PC-3 (cell line): ENCODE data around the gene CHD9. TPM values are rescaled to one million over a fixed set of nuclear protein-coding genes. Genes with fewer than 3 reads are reported as not detected.

Experiments
- ATAC-seq: fragments of 200-7000 bp; cut with Tn5 transposase; 2 replicates; pipeline ENCODE4 v1.9.1; 2020; ENCODE audit warnings: mild to moderate bottlenecking, moderate library complexity
- BruUV-seq: library from RNA; stranded (reverse); fragments of 400-500 nt; replicated peaks from 2 replicates; lab custom pipeline; 2021; lab: Mats Ljungman, UMichigan
- CTCF ChIA-PET: fragments of 300-600 bp; sonication (Branson Sonifier 250); formaldehyde crosslinking; loops from one replicate; lab custom pipeline; 2022; ENCODE audit warnings: antibody characterized with exemption; lab: Charles Lee
- POLR2A ChIA-PET: fragments of 300-600 bp; sonication (Branson Sonifier 250); formaldehyde crosslinking; loops from one replicate; lab custom pipeline; 2022; ENCODE audit warnings: antibody characterized with exemption; ENCODE audit not compliant: unreplicated experiment; lab: Charles Lee
- DNase-seq: peaks from one replicate; pipeline ENCODE4 v3.0.0-alpha.2; 2015
- H2AFZ ChIP-seq: fragments of 300-600 bp; sonication (generic); 2 replicates; pipeline ENCODE4 v1.6.0; 2016; ENCODE audit warnings: antibody characterized with exemption, low read length
- H3F3A ChIP-seq: fragments of 300-600 bp; sonication (generic); one replicate; pipeline ENCODE4 v1.6.0; 2017; ENCODE audit warnings: antibody characterized with exemption, low read length, control low read depth, mild to moderate bottlenecking; ENCODE audit not compliant: unreplicated experiment
- H3K27ac ChIP-seq: fragments of 300-600 bp; sonication (generic); 2 replicates; pipeline ENCODE4 v1.5.1; 2016; ENCODE audit warnings: mild to moderate bottlenecking, low read length
- H3K27me3 ChIP-seq: fragments of 300-600 bp; sonication (generic); 2 replicates; pipeline ENCODE4 v1.6.1; 2016; ENCODE audit warnings: low read length, mixed read lengths
- H3K36me3 ChIP-seq: fragments of 300-600 bp; sonication (generic); 2 replicates; pipeline ENCODE4 v1.6.1; 2016; ENCODE audit warnings: low read depth, mixed run types, low read length, mixed read lengths
- H3K4me1 ChIP-seq: fragments of 300-600 bp; sonication (generic); 2 replicates; pipeline ENCODE4 v1.5.1; 2016; ENCODE audit warnings: low read length; ENCODE audit not compliant: insufficient read depth
- H3K4me2 ChIP-seq: fragments of 300-600 bp; sonication (generic); 2 replicates; pipeline ENCODE4 v1.6.0; 2016; ENCODE audit warnings: low read length
- H3K4me3 ChIP-seq: fragments of 300-600 bp; sonication (generic); 2 replicates; pipeline ENCODE4 v1.5.1; 2016; ENCODE audit warnings: mild to moderate bottlenecking, low read length, mixed read lengths
- H3K79me2 ChIP-seq: fragments of 300-600 bp; sonication (generic); 2 replicates; pipeline ENCODE4 v1.6.1; 2017; ENCODE audit warnings: low read length, mixed read lengths
- H3K9ac ChIP-seq: fragments of 300-600 bp; sonication (generic); 2 replicates; pipeline ENCODE4 v1.6.0; 2016; ENCODE audit warnings: mild to moderate bottlenecking, low read length
- H3K9me2 ChIP-seq: fragments of 300-600 bp; sonication (generic); replicated peaks from 2 replicates; pipeline ENCODE4 v1.6.1; 2016; ENCODE audit warnings: mixed run types, low read length, mixed read lengths
- H3K9me3 ChIP-seq: fragments of 300-600 bp; sonication (generic); 2 replicates; pipeline ENCODE4 v1.6.1; 2016; ENCODE audit warnings: low read length, mixed read lengths
- H4K20me1 ChIP-seq: fragments of 300-600 bp; sonication (generic); 2 replicates; pipeline ENCODE4 v1.6.1; 2016; ENCODE audit warnings: low read length, mixed read lengths
- CTCF ChIP-seq: fragments of 300-600 bp; sonication (generic); conservative IDR thresholded peaks from 2 replicates; pipeline ENCODE4 v1.5.1; 2017; ENCODE audit warnings: antibody characterized with exemption, low read depth, mild to moderate bottlenecking, low read length
- EZH2 ChIP-seq: fragments of 300-600 bp; sonication (generic); IDR thresholded peaks from one replicate; pipeline ENCODE4 v1.6.1; 2017; ENCODE audit warnings: antibody characterized with exemption, mild to moderate bottlenecking, low read length; ENCODE audit not compliant: unreplicated experiment
- EZH2phosphoT487 ChIP-seq: fragments of 300-600 bp; sonication (generic); IDR thresholded peaks from 2 replicates; pipeline ENCODE4 v1.6.1; 2018; ENCODE audit warnings: mild to moderate bottlenecking, antibody characterized with exemption, low read length, borderline replicate concordance
- intact Hi-C: fragments of 100-400 bp; cut with micrococcal nuclease; formaldehyde crosslinking; loops from 2 replicates; pipeline ENCODE4 v1.9.0; 2023
- total RNA-seq: library from RNA; depleted of rRNA; stranded (reverse); fragments of >200 nt; gene quantifications from 2 replicates; pipeline ENCODE4 v1.2.3, GENCODE V29; 2014

The CHD9 gene
- total RNA-seq, 1 experiment from 2014 or later: 13.3 TPM

DNA sequence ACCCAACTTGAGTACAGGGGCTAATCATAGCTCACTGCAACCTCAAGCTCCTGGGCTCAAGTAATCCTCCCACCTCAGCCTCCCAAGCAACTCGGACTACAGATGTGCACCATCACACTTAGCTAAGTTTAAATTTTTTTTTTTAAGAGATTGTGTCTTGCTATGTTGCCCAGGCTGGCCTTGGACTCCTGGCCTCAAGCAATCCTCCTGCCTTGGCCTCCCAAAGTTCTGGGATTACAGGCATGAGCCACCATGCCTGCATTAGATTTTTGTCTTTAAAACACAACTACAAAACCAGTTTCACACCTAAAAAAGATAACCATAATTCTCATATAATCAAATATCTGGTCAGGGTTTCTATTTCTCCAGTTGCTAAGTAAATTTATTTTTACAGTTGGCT lies 147.1 kb downstream of the CHD9 start:
- Histone ChIP-seq H3K4me3 (no peak overlapping the region), H3K79me2 (no peaks in the 10 kb centered on the region), H3K4me1 (no peaks in the 10 kb centered on the region), H3K27ac (no peak overlapping the region), H3K36me3 (no peaks in the 10 kb centered on the region; the same call in 1 of the 2 replicates), H3K9me3 (0 out of 2 replicates have a peak, but pooled peaks cover 7% of the 10 kb centered on the region), H3K4me2 (no peak overlapping the region), H3F3A (no peaks in the 10 kb centered on the region), H3K27me3 (no peaks in the 10 kb centered on the region), H2AFZ (no peak overlapping the region), H3K9ac (no peak overlapping the region), H4K20me1 (no peaks in the 10 kb centered on the region), H3K9me2 (no peaks in the 10 kb centered on the region)
- intact Hi-C loops: no loop called here
- ChIA-PET POLR2A (no interaction called here), CTCF (no interaction called here)
- DNase-seq (no peak), ATAC-seq (no peak)
- BruUV-seq: no TSS peak
- TF ChIP-seq CTCF: no peak
- no peak for TF ChIP-seq EZH2
- no peak for TF ChIP-seq EZH2phosphoT487

DNA sequence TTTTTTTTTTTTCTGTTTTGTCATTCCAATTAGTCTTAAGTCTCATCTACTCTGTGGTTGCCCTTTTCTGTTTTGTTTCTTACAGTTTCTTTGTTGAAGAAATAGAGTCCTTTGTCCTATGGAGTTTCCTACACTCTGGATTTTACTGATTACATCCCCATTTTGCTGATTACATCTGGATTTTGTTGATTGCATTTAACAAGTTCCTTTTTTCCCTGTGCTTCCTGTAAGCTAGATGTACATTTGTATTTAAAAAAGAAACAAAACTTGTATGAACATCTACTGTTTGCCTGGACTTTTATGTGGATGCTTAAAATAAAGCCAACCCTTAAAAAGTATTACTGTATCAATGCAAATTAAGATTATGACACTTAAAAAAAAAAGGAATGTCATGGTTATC lies 147.6 kb downstream of the CHD9 start:
- intact Hi-C loops: no loop called here
- Histone ChIP-seq H3F3A (no peaks in the 10 kb centered on the region), H3K9ac (no peak overlapping the region), H3K27me3 (no peaks in the 10 kb centered on the region), H3K9me3 (0 out of 2 replicates have a peak, but pooled peaks cover 7% of the 10 kb centered on the region), H2AFZ (no peak overlapping the region), H3K79me2 (no peaks in the 10 kb centered on the region), H3K9me2 (no peaks in the 10 kb centered on the region), H4K20me1 (no peaks in the 10 kb centered on the region), H3K4me3 (no peak overlapping the region), H3K27ac (no peak overlapping the region), H3K4me1 (peaks cover 3% of the 10 kb centered on the region; the same call in 1 of the 2 replicates), H3K36me3 (no peaks in the 10 kb centered on the region; the same call in 1 of the 2 replicates), H3K4me2 (no peak overlapping the region)
- DNase-seq (no peak), ATAC-seq (no peak)
- ChIA-PET CTCF (no interaction called here), POLR2A (no interaction called here)
- BruUV-seq: no TSS peak
- TF ChIP-seq EZH2: no peak
- no peak for TF ChIP-seq EZH2phosphoT487
- TF ChIP-seq CTCF: no peak
